Esophagus squamous epithelium (tissue), 4 donors: Measurements from ENCODE around the gene ADAMTS3.

Source experiments
- POLR2A ChIP-seq, 4 donors: fragments of 450-650 bp; IDR thresholded peaks; one replicate each; pipeline ENCODE4 v1.6.1; 2017; ENCODE audit warnings: antibody characterized with exemption in 4 of 4, mild to moderate bottlenecking in 4 of 4, moderate library complexity in 3 of 4
- TF ChIP-seq, protein P1 (sequence below), 6 experiments: fragments of 450-650 bp in 4 of 6; fragments of 200-600 bp in 2 of 6; sonication (generic) in 2 of 6; IDR thresholded peaks; one replicate each; pipeline ENCODE4 v1.5.1; 2016 to 2019; ENCODE audit warnings: antibody characterized with exemption in 6 of 6, mild to moderate bottlenecking in 4 of 6, moderate library complexity in 4 of 6

DNA sequence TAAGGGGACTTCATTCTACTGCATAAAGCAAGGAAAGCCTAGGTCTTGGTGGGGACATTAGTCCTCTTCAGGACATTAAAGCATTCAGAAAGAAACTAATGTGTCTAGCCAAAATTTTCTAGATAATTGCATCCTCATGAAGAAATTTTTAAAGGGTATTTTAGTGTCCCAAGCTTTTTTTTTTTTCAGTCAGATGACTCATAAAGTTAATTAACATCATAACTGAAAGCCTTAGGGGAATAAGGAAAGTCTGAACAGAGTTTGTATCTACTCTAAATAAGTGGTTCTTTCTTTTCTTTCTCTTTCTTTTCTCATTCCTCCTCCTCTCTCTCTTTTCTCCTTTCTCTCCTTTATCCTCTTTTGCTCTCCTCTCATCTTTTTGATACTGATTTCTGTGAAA lies 202.4 kb downstream of the ADAMTS3 start:
- TF ChIP-seq, protein P1, sequence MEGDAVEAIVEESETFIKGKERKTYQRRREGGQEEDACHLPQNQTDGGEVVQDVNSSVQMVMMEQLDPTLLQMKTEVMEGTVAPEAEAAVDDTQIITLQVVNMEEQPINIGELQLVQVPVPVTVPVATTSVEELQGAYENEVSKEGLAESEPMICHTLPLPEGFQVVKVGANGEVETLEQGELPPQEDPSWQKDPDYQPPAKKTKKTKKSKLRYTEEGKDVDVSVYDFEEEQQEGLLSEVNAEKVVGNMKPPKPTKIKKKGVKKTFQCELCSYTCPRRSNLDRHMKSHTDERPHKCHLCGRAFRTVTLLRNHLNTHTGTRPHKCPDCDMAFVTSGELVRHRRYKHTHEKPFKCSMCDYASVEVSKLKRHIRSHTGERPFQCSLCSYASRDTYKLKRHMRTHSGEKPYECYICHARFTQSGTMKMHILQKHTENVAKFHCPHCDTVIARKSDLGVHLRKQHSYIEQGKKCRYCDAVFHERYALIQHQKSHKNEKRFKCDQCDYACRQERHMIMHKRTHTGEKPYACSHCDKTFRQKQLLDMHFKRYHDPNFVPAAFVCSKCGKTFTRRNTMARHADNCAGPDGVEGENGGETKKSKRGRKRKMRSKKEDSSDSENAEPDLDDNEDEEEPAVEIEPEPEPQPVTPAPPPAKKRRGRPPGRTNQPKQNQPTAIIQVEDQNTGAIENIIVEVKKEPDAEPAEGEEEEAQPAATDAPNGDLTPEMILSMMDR (IDR thresholded peaks at IDR 0.05): no peak
- no peak for TF ChIP-seq POLR2A (IDR thresholded peaks at IDR 0.05)
